Heart left ventricle (tissue), 16 donors: ENCODE results near the gene SCARF1. TPM values are rescaled to one million over a fixed set of nuclear protein-coding genes. Genes with fewer than 3 reads are reported as not detected.
"Not testable (repeated sequence)": the region's sequence is repeated elsewhere in the genome, so short reads cannot be mapped to it uniquely, and the experiment has no call there.

Experiments
- ATAC-seq, 4 donors: fragments of 200-7000 bp; cut with Tn5 transposase; one replicate each; pipeline ENCODE4 v1.9.1; 2020 to 2022; ENCODE audit warnings: moderate library complexity in 4 of 4, mild to moderate bottlenecking in 3 of 4, moderate number of reproducible peaks in 1 of 4
- DNase-seq, 5 donors: peaks; one replicate each; pipeline ENCODE4 v3.0.0-alpha.2; 2020
- H3K27ac ChIP-seq, 12 donors: fragments of 200-600 bp; sonication (generic) in 4 of 12; one replicate each; pipeline versions ENCODE4 v1.5.0 to v1.8.0; 2016 to 2022; ENCODE audit warnings: mild to moderate bottlenecking in 2 of 12
- H3K27me3 ChIP-seq, 9 donors: fragments of 200-600 bp; sonication (generic) in 2 of 9; one replicate each; pipeline versions ENCODE4 v1.5.1 to v1.8.0; 2016 to 2022; ENCODE audit warnings: mild to moderate bottlenecking in 3 of 9
- H3K36me3 ChIP-seq, 9 donors: fragments of 200-600 bp; sonication (generic) in 2 of 9; one replicate each; pipeline versions ENCODE4 v1.5.0 to v1.8.0; 2018 to 2022; ENCODE audit warnings: mild to moderate bottlenecking in 2 of 9
- H3K4me1 ChIP-seq, 12 donors: fragments of 200-600 bp; sonication (generic) in 4 of 12; one replicate each; pipeline versions ENCODE4 v1.5.0 to v1.8.0; 2016 to 2022; ENCODE audit warnings: mild to moderate bottlenecking in 3 of 12
- H3K4me3 ChIP-seq, 12 donors: fragments of 200-600 bp; sonication (generic) in 4 of 12; one replicate each; pipeline versions ENCODE4 v1.5.0 to v1.8.0; 2017 to 2022; ENCODE audit warnings: mild to moderate bottlenecking in 9 of 12, moderate library complexity in 4 of 12
- H3K9me3 ChIP-seq, 12 donors: fragments of 200-600 bp; sonication (generic) in 4 of 12; one replicate each; pipeline versions ENCODE4 v1.5.0 to v1.8.0; 2016 to 2022; ENCODE audit warnings: mild to moderate bottlenecking in 1 of 12
- POLR2A ChIP-seq, 2 donors: fragments of 450-650 bp; IDR thresholded peaks; one replicate each; pipeline ENCODE4 v1.6.1; 2017; ENCODE audit warnings: antibody characterized with exemption in 2 of 2, mild to moderate bottlenecking in 2 of 2, moderate library complexity in 2 of 2
- WGBS, 4 donors: extraction: QIAGEN DNeasy Blood & Tissue Kit in 2 of 4; methylation state at CpG; one replicate each; pipeline versions ENCODE4 v1.1.5 to v1.1.7; 2013 to 2018; 5-methylcytosine and 5-hydroxymethylcytosine counted together
- intact Hi-C, 10 donors: fragments of 100-400 bp; cut with DNase I; formaldehyde crosslinking; loops; one replicate each; pipeline versions ENCODE4 v1.11.1 to v1.14.2; 2022
- long read RNA-seq, 3 donors: library from polyadenylated mRNA; unstranded; transcript quantifications; one replicate each; pipeline ENCODE4 v2.0.0, GENCODE V29; 2020 to 2021
- polyA plus RNA-seq, 2 donors: library from polyadenylated mRNA; stranded (reverse); fragments of 200-250 nt; gene quantifications; one replicate each; pipeline ENCODE4 v1.2.3, GENCODE V29; 2013
- total RNA-seq, 9 donors: library from RNA; depleted of rRNA in 2 of 9; stranded (reverse); fragments of >200 nt in 2 of 9; fragmentation: NEBNext Ultra II Directional in 3 of 9; extraction: Animal tissue kit (Norgen Biotek cat#: 25700) in 3 of 9; gene quantifications; one replicate each; pipeline versions ENCODE4 v1.1.0 to v1.2.4, GENCODE V29; 2016 to 2023
- TF ChIP-seq, protein P1 (sequence below), 12 donors: fragments of 200-600 bp; sonication (generic) in 4 of 12; IDR thresholded peaks; one replicate each; pipeline versions ENCODE4 v1.5.0 to v1.8.0; 2018 to 2022; ENCODE audit warnings: antibody characterized with exemption in 12 of 12, mild to moderate bottlenecking in 5 of 12
- donor health status: ischemic (EF 13 %, LVEDD 7.1; RV severe dilation, severe dysfunction).
- donor health status: healthy with polysubstance abuse.
- donor health status: DM: no; HTN: yes; CAD: no.
- donor health status: DM: no; HTN: no; CAD: no.
- donor health status: ischemic (EF 25% LVEDD 6.9; RV normal size, moderate dysfunction).
- donor health status: ischemic (EF 25% LVEDD 5.7; RV mildly dilated, moderate dysfunction).
- donor health status: healthy.
- donor health status: DM: yes; HTN: yes; CAD: no.
- donor health status: ischemic (EF 35%, LVEDD 5.7; RV mildly dilated, moderate dysfunction).
- donor health status: nonischemic (EF 11% LVEDD 7.7; RV severe dilation, severe dysfunction).
- donor health status: DM: yes; HTN: yes; CAD: no.
- donor health status: PGD.
- donor health status: ischemic (EF 29% LVEDD 5.4; RV normal size, mild dysfunction).
- donor health status: nonischemic (EF 23%, LVEDD 6.1; RV moderate dilation, normal function).

Gene SCARF1, protein sequence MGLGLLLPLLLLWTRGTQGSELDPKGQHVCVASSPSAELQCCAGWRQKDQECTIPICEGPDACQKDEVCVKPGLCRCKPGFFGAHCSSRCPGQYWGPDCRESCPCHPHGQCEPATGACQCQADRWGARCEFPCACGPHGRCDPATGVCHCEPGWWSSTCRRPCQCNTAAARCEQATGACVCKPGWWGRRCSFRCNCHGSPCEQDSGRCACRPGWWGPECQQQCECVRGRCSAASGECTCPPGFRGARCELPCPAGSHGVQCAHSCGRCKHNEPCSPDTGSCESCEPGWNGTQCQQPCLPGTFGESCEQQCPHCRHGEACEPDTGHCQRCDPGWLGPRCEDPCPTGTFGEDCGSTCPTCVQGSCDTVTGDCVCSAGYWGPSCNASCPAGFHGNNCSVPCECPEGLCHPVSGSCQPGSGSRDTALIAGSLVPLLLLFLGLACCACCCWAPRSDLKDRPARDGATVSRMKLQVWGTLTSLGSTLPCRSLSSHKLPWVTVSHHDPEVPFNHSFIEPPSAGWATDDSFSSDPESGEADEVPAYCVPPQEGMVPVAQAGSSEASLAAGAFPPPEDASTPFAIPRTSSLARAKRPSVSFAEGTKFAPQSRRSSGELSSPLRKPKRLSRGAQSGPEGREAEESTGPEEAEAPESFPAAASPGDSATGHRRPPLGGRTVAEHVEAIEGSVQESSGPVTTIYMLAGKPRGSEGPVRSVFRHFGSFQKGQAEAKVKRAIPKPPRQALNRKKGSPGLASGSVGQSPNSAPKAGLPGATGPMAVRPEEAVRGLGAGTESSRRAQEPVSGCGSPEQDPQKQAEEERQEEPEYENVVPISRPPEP
- total RNA-seq, result 10 to 100 TPM in 7 of 9 donors, 1 to 10 TPM in 2; 7.4 to 25.9 (median 12.9) TPM
- 1 to 10 TPM; 9.0 to 9.1 TPM for polyA plus RNA-seq
- long read RNA-seq, donor 1, transcript SCARF1-201 (11 exons, 3,443 nt), result major isoform, 7 of 29 reads
- long read RNA-seq, donor 1, partial matches to known transcripts, result 18 of 29 reads
- long read RNA-seq, donor 1, other reads (novel, unspliced or antisense), result 4 of 29 reads
- long read RNA-seq, donor 2, partial matches to known transcripts, result 14 of 17 reads
- long read RNA-seq, donor 2, other reads (novel, unspliced or antisense), result 0 of 17 reads
- long read RNA-seq, donor 3, transcript SCARF1-201 (11 exons, 3,443 nt), result major isoform, 12 of 21 reads
- long read RNA-seq, donor 3, partial matches to known transcripts, result 6 of 21 reads
- long read RNA-seq, donor 3, other reads (novel, unspliced or antisense), result 2 of 21 reads

DNA sequence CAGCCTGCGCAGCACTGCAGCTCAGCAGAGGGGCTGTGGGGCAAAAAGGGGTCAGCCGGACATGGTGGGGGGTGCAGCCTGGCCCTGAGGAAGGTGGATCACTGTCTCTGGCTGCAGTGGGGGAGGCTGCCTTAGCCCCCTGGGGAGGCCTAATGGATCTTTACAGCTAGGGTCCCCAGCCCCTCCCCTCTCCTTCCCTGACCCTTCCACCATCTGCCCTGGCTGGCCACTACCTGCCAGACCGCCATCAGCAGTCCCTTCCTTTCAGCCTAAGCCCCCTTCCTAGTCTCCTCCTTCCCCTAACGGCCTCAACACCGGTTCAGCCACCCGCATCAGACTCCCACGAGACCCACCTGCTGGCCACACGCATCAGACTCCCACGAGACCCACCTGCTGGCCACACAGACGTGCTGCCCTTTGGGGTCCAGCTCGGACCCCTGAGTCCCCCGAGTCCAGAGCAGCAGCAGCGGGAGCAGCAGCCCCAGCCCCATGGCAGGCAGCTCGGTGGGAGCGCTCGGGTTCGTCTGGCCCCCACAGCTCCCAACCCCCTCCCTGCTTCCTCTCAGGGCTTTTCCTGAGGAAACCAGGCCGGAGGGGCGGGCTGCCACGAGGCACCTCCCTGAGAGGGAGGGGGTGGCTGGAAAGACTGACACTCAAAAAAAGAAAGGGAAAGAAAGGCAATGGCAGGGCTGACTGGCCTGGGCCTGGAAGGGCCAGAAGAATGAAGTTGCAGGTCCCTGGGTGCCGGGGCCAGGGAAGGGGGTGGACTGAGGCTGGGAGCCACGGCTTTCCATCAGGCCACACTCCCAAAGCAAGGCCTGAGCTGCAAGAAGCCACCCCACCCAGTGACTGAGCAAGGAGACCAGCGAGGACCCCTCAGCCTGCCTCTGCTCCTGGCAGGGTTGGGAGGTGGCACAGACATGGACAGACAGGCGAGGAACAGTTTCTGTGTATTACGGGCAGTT, at the start of gene SCARF1:
Gene SCARF1 (minus strand): TSS at position 526 of the 965 bp plus-strand sequence. CDS start 35 bp downstream, at position 491.
- peak within 1 kb of the TSS; percentile 75 to 99 (median 87) for H3K27ac ChIP-seq
- no peaks in the 10 kb centered on the region for H3K9me3 ChIP-seq
- DNase-seq, result peak; percentile 81 to 87 (median 86)
- H3K4me3 ChIP-seq, result peak within 1 kb of the TSS; percentile 14 to 73 (median 57)
- H3K4me1 ChIP-seq, result peaks cover 3 to 68% (median 54%) of the 10 kb centered on the region in 12 donors
- peak in 1 of 2 donors; percentile 76 for TF ChIP-seq POLR2A (IDR thresholded peaks at IDR 0.05)
- TF ChIP-seq, protein P1, sequence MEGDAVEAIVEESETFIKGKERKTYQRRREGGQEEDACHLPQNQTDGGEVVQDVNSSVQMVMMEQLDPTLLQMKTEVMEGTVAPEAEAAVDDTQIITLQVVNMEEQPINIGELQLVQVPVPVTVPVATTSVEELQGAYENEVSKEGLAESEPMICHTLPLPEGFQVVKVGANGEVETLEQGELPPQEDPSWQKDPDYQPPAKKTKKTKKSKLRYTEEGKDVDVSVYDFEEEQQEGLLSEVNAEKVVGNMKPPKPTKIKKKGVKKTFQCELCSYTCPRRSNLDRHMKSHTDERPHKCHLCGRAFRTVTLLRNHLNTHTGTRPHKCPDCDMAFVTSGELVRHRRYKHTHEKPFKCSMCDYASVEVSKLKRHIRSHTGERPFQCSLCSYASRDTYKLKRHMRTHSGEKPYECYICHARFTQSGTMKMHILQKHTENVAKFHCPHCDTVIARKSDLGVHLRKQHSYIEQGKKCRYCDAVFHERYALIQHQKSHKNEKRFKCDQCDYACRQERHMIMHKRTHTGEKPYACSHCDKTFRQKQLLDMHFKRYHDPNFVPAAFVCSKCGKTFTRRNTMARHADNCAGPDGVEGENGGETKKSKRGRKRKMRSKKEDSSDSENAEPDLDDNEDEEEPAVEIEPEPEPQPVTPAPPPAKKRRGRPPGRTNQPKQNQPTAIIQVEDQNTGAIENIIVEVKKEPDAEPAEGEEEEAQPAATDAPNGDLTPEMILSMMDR (IDR thresholded peaks at IDR 0.05), result no peak
- no peaks in the 10 kb centered on the region for H3K27me3 ChIP-seq
- intact Hi-C loops, result loop anchor here in 8 of 10 donors (2.0 to 10.0 kb wide), 6 partner anchors 17 to 388 kb away; partner anchors contain the start of gene SLC43A2 (in 1 of the 8)
- peak in 1 of 4 donors; percentile 38 for ATAC-seq
- 47 to 55% (median 49%) methylated on average over 24 to 25 of the region's 25 CpGs for whole genome bisulfite sequencing, 4 donors
- peaks cover 0 to 20% (median 11%) of the 10 kb centered on the region in 9 donors for H3K36me3 ChIP-seq

DNA sequence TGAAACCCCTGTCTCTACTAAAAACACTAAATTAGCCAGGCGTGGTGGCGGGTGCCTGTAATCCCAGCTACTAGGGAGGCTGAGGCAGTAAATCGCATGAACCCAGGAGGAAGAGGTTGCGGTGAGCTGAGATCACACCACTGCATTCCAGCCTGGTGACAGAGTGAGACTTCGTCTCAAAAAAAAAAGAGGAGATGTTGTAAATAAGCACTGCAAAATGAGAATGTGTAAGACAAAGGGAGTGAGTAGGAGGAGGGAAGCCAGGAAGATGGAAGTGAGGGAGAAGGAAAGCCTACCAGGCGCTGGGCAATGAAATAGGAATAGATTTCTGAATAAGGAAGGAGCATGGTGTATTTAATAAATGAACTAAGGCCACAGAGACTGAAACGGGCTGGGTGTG, 47.8 kb upstream of the SCARF1 start:
- peaks cover 0 to 5% (median 0%) of the 10 kb centered on the region in 12 donors for H3K9me3 ChIP-seq
- WGBS, 4 donors, result 83 to 92% (median 88%) methylated on average over 7 of the region's 7 CpGs
- DNase-seq (no peak), ATAC-seq (no peak)
- no peaks in the 10 kb centered on the region for H3K4me1 ChIP-seq
- no peaks in the 10 kb centered on the region for H3K36me3 ChIP-seq
- TF ChIP-seq POLR2A (IDR thresholded peaks at IDR 0.05), result no peak
- TF ChIP-seq, protein P1 (IDR thresholded peaks at IDR 0.05), result no peak
- H3K4me3 ChIP-seq, result no peak overlapping the region
- intact Hi-C loops, result no loop called here
- no peaks in the 10 kb centered on the region for H3K27me3 ChIP-seq
- no peak overlapping the region for H3K27ac ChIP-seq

DNA sequence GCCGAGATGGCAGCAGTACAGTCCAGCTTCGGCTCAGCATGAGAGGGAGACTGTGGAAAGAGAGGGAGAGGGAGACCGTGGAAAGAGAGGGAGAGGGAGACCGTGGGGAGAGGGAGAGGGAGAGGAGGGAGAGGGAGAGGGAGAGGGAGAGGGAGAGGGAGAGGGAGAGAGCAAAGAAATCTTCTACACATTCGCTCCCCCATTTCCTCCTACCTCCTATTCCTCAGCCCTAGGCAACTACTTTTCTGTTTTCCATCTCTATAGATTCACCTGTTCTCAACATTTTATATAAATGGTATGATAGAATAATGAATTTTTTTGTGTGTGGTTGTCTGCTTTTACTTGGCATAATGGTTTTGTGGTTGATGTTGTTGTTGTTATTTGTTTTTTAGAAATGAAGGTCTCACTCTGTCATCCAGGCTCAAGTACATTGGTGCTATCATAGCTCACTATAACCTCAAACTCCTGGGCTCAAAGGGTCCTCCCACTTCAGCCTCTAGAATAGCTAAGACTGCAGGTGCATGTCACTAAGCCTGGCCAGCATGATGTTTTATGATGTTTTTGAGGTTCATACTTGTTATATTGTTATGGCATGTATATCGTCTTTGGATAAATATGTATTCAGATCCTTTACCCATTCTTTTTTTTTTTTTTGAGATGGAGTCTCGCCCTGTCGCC, 45.2 kb upstream of the SCARF1 start:
- WGBS, 4 donors, result 82 to 96% (median 86%) methylated on average over 4 to 8 of the region's 8 CpGs
- no peak for DNase-seq
- intact Hi-C loops, result no loop called here
- H3K9me3 ChIP-seq, result peaks cover 0 to 5% (median 0%) of the 10 kb centered on the region in 12 donors
- H3K27me3 ChIP-seq, result no peaks in the 10 kb centered on the region
- no peaks in the 10 kb centered on the region for H3K4me1 ChIP-seq
- no peak for ATAC-seq
- no peak overlapping the region for H3K4me3 ChIP-seq
- H3K27ac ChIP-seq, result no peak overlapping the region
- TF ChIP-seq, protein P1 (IDR thresholded peaks at IDR 0.05), result no peak
- no peak for TF ChIP-seq POLR2A (IDR thresholded peaks at IDR 0.05)
- H3K36me3 ChIP-seq, result no peaks in the 10 kb centered on the region

DNA sequence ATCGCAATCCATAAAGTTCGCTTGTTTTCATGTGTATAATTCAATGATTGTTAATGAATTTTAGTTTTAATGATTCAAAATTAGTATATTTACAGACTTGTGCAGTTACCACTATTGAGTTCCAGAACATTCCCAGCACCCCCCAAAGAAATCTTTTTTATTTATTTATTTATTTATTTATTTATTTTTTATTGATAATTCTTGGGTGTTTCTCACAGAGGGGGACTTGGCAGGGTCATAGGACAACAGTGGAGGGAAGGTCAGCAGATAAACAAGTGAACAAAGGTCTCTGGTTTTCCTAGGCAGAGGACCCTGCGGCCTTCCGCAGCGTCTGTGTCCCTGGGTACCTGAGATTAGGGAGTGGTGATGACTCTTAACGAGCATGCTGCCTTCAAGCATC, 42.9 kb upstream of the SCARF1 start:
- H3K9me3 ChIP-seq, DNase-seq, H3K27me3 ChIP-seq, H3K27ac ChIP-seq, H3K36me3 ChIP-seq, H3K4me3 ChIP-seq, ATAC-seq: not testable (repeated sequence)
- peaks cover 0 to 12% (median 9%) of the 10 kb centered on the region in 12 donors for H3K4me1 ChIP-seq
- 71 to 89% (median 80%) methylated on average over 6 of the region's 6 CpGs for WGBS, 4 donors
- intact Hi-C loops, result loop anchor here in 1 of 10 donors (10.0 kb wide), 1 partner anchor 356 kb away; the partner anchor contains the start of gene OVCA2
